Measurements from ENCODE around the gene APC. TPM values are rescaled to one million over a fixed set of nuclear protein-coding genes. Genes with fewer than 3 reads are reported as not detected.

The APC gene
- total and polyA plus RNA-seq, 10 of the 15 experiments (the other 5 are each of a cell fraction or from before 2014, with no cell fraction given) = 3.2 to 23.3 (median 13.8) TPM

DNA sequence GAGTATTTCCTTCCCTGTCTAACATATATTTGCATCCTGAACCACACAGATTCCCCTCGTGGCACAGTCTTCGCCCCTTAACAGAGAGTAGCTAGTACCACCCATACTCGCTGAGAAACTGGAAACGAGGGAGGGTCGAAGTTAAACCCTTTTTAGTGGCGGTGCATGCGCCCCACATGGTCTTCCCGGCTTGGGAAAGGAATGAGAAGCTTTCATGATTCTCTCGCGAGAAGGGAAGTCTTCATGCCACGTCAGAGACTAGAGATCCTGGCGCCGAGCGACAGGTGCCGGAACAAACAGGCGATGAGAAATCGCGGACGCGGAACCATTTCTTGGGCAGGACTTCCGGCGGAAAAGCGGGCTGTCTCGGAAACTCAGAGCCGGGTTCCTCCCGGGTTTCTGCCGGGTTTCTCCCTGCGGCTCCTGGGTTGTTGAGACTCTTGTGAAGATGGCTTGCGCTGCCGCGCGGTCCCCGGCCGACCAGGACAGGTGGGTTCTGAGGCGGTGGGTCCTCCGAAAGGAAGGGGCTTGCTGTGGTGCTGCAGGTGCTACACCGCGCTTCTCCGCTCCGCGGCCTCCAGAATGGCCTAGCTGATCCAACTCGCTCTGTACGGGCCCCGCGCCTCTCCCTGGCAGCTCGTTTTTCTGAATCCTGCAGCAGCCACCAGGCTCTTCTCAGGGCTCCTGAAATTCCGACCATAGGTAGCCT is 123.4 kb downstream of the APC start, which contains the start of gene SRP19 (continued):
- TF ChIP-seq, protein P1, sequence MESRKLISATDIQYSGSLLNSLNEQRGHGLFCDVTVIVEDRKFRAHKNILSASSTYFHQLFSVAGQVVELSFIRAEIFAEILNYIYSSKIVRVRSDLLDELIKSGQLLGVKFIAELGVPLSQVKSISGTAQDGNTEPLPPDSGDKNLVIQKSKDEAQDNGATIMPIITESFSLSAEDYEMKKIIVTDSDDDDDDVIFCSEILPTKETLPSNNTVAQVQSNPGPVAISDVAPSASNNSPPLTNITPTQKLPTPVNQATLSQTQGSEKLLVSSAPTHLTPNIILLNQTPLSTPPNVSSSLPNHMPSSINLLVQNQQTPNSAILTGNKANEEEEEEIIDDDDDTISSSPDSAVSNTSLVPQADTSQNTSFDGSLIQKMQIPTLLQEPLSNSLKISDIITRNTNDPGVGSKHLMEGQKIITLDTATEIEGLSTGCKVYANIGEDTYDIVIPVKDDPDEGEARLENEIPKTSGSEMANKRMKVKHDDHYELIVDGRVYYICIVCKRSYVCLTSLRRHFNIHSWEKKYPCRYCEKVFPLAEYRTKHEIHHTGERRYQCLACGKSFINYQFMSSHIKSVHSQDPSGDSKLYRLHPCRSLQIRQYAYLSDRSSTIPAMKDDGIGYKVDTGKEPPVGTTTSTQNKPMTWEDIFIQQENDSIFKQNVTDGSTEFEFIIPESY (IDR thresholded peaks at IDR 0.05) = no peak
- TF ChIP-seq FOXM1 (IDR thresholded peaks at IDR 0.05; ENCODE audit: low read depth, low read length) (peak; percentile 39; the same call in 1 of the 2 replicates), IRF4 (IDR thresholded peaks at IDR 0.05; ENCODE audit: low read depth, low read length) (no peak), ZBTB40 (IDR thresholded peaks at IDR 0.05; ENCODE audit: borderline replicate concordance) (peak; percentile 97), EP300 (IDR thresholded peaks at IDR 0.05; ENCODE audit: borderline replicate concordance in 1 of 2, control insufficient read depth in 1 of 2, low read depth in 2 of 2, low read length in 2 of 2) (no peak), RAD51 (IDR thresholded peaks at IDR 0.05) (0 out of 2 replicates have a peak, but pooled peaks have one; percentile 35), DPF2 (IDR thresholded peaks at IDR 0.05) (peak; percentile 87), SMAD1 (IDR thresholded peaks at IDR 0.05; ENCODE audit: low read depth, partially characterized antibody) (peak; percentile 52), CREM (IDR thresholded peaks at IDR 0.05; ENCODE audit: low read depth) (peak; percentile 92), SUPT20H (IDR thresholded peaks at IDR 0.05; ENCODE audit: borderline replicate concordance, control insufficient read depth, low read depth, low read length) (no peak), HDGF (IDR thresholded peaks at IDR 0.05) (no peak), YY1 (IDR thresholded peaks at IDR 0.05; ENCODE audit: low read depth, low read length) (peak; percentile 84), ZBED1 (IDR thresholded peaks at IDR 0.05; ENCODE audit: borderline replicate concordance) (no peak), POLR2A (IDR thresholded peaks at IDR 0.05; ENCODE audit: low read depth, low read length) (peak; percentile 77), LARP7 (IDR thresholded peaks at IDR 0.05) (peak; percentile 39; the same call in 1 of the 2 replicates), NR2C1 (IDR thresholded peaks at IDR 0.05) (no peak), HDAC6 (IDR thresholded peaks at IDR 0.05; ENCODE audit: unreplicated experiment) (no peak)
- TF ChIP-seq, protein P2, sequence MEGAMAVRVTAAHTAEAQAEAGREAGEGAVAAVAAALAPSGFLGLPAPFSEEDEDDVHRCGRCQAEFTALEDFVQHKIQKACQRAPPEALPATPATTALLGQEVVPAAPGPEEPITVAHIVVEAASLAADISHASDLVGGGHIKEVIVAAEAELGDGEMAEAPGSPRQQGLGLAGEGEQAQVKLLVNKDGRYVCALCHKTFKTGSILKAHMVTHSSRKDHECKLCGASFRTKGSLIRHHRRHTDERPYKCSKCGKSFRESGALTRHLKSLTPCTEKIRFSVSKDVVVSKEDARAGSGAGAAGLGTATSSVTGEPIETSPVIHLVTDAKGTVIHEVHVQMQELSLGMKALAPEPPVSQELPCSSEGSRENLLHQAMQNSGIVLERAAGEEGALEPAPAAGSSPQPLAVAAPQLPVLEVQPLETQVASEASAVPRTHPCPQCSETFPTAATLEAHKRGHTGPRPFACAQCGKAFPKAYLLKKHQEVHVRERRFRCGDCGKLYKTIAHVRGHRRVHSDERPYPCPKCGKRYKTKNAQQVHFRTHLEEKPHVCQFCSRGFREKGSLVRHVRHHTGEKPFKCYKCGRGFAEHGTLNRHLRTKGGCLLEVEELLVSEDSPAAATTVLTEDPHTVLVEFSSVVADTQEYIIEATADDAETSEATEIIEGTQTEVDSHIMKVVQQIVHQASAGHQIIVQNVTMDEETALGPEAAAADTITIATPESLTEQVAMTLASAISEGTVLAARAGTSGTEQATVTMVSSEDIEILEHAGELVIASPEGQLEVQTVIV (IDR thresholded peaks at IDR 0.05; ENCODE audit: borderline replicate concordance, partially characterized antibody) = no peak
- TF ChIP-seq, protein P3, sequence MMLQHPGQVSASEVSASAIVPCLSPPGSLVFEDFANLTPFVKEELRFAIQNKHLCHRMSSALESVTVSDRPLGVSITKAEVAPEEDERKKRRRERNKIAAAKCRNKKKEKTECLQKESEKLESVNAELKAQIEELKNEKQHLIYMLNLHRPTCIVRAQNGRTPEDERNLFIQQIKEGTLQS (IDR thresholded peaks at IDR 0.05; ENCODE audit: borderline replicate concordance, extremely low read depth, low read depth, low read length) = no peak
- TF ChIP-seq, protein P4, sequence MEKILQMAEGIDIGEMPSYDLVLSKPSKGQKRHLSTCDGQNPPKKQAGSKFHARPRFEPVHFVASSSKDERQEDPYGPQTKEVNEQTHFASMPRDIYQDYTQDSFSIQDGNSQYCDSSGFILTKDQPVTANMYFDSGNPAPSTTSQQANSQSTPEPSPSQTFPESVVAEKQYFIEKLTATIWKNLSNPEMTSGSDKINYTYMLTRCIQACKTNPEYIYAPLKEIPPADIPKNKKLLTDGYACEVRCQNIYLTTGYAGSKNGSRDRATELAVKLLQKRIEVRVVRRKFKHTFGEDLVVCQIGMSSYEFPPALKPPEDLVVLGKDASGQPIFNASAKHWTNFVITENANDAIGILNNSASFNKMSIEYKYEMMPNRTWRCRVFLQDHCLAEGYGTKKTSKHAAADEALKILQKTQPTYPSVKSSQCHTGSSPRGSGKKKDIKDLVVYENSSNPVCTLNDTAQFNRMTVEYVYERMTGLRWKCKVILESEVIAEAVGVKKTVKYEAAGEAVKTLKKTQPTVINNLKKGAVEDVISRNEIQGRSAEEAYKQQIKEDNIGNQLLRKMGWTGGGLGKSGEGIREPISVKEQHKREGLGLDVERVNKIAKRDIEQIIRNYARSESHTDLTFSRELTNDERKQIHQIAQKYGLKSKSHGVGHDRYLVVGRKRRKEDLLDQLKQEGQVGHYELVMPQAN (conservative IDR thresholded peaks at IDR 0.05) = peak; percentile 77

Data from GM12878 (cell line).